Brain microvascular endothelial cell (primary cell): ENCODE results near the gene CSRNP3.
A peak's percentile ranks its signal among the peaks of the same experiment; 100 is the strongest.

Source experiments
- DNase-seq: peaks from one replicate; pipeline ENCODE4 v3.0.0-alpha.2; 2020
- H3K27ac ChIP-seq: fragments of 250-450 bp; sonication (Bioruptor Pico); 2 replicates; pipeline ENCODE4 v1.5.1; 2020; ENCODE audit warnings: mild to moderate bottlenecking, moderate library complexity
- H3K27me3 ChIP-seq: fragments of 250-450 bp; sonication (Bioruptor Pico); replicated peaks from 2 replicates; pipeline ENCODE4 v1.5.1; 2020; ENCODE audit warnings: mild to moderate bottlenecking
- H3K36me3 ChIP-seq: fragments of 250-450 bp; sonication (Bioruptor Pico); replicated peaks from 2 replicates; pipeline ENCODE4 v1.5.1; 2020; ENCODE audit warnings: mild to moderate bottlenecking
- H3K4me3 ChIP-seq: 2 replicates; pipeline ENCODE4 v1.5.1; 2011; ENCODE audit warnings: low read depth, mild to moderate bottlenecking, control low read depth, low read length, moderate library complexity
- in situ Hi-C: cut with HindIII; loops from 2 replicates; pipeline ENCODE4 v1.10.0; 2017; ENCODE audit warnings: low sequenced_read_pairs, low pct_ligation_motif_present
- TF ChIP-seq, protein P1 (sequence below): IDR thresholded peaks from 2 replicates; pipeline ENCODE4 v1.5.1; 2011; ENCODE audit warnings: low read depth, mild to moderate bottlenecking, moderate library complexity, low read length, control low read depth, inconsistent platforms; ENCODE audit errors: missing control alignments

Gene CSRNP3

DNA sequence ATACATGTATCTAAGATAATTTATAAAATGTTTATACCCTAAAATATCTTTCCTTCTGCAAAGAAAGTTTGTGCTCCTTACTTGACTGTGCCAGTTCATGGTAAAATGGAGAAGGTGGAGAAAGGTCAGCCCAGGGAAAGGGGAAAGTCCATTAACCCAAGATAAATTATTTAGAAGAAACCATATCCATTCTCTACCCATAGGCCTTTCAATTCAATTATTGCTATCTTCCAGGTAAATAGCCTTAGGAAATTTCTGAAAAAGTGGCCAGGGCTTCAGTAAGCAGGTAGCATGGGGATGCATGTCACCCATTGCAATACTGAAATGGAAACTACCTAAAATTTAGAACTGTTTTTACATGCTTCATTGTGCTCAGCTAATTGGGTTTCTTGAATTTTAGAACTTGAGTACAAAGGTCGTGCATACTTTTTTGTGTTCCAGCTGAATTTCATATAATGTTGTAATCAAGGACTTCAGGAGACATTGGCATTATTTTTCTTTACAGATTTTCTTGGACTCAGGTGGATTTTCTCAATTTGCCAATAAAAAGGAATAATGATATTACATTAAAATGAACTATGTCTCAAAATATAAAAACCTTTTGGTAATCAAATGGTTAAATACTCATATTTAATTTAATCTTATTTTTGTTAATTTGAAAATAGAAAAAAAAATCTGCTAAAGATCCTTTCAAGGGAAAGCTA is 124.9 kb downstream of the CSRNP3 start:
- Histone ChIP-seq H3K27ac (no peak overlapping the region), H3K36me3 (no peaks in the 10 kb centered on the region), H3K27me3 (no peaks in the 10 kb centered on the region), H3K4me3 (no peak overlapping the region)
- TF ChIP-seq, protein P1, sequence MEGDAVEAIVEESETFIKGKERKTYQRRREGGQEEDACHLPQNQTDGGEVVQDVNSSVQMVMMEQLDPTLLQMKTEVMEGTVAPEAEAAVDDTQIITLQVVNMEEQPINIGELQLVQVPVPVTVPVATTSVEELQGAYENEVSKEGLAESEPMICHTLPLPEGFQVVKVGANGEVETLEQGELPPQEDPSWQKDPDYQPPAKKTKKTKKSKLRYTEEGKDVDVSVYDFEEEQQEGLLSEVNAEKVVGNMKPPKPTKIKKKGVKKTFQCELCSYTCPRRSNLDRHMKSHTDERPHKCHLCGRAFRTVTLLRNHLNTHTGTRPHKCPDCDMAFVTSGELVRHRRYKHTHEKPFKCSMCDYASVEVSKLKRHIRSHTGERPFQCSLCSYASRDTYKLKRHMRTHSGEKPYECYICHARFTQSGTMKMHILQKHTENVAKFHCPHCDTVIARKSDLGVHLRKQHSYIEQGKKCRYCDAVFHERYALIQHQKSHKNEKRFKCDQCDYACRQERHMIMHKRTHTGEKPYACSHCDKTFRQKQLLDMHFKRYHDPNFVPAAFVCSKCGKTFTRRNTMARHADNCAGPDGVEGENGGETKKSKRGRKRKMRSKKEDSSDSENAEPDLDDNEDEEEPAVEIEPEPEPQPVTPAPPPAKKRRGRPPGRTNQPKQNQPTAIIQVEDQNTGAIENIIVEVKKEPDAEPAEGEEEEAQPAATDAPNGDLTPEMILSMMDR, result no peak
- no peak for DNase-seq
- in situ Hi-C loops, result no loop called here

DNA sequence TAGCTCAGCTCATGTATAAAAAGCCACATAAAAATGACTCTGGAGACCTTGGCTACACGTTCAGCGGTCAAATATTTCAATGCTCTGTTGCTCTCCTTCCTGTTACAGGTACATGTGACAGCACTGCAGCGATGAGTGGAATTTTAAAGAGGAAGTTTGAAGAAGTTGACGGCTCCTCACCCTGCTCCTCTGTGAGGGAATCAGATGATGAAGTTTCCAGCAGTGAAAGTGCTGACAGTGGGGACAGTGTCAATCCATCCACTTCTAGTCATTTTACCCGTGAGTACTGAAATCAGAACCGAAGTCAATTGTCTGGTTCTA is 125.4 kb downstream of the CSRNP3 start:
- in situ Hi-C loops, result no loop called here
- Histone ChIP-seq H3K27ac (no peak overlapping the region), H3K36me3 (no peaks in the 10 kb centered on the region), H3K4me3 (no peak overlapping the region), H3K27me3 (no peaks in the 10 kb centered on the region)
- TF ChIP-seq, protein P1, result no peak
- no peak for DNase-seq

DNA sequence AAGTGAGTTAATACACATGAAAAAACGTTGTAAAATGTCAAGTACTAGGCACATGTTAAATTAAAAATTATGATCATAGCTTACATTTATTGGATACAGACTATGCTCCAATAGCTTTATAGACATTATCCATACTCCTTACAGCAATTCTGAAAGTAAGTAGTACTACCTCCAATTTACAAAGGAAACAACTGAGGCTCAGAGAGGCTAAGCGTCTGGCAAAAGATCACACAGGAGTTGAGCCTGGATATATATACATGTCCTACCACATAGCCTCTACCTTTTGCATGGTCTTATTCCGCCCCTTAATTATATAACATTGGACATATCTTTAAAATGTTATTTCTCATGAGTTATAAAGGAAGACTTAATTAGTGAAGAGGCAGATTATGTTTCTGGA is 127.3 kb downstream of the CSRNP3 start:
- TF ChIP-seq, protein P1, result no peak
- in situ Hi-C loops, result no loop called here

DNA sequence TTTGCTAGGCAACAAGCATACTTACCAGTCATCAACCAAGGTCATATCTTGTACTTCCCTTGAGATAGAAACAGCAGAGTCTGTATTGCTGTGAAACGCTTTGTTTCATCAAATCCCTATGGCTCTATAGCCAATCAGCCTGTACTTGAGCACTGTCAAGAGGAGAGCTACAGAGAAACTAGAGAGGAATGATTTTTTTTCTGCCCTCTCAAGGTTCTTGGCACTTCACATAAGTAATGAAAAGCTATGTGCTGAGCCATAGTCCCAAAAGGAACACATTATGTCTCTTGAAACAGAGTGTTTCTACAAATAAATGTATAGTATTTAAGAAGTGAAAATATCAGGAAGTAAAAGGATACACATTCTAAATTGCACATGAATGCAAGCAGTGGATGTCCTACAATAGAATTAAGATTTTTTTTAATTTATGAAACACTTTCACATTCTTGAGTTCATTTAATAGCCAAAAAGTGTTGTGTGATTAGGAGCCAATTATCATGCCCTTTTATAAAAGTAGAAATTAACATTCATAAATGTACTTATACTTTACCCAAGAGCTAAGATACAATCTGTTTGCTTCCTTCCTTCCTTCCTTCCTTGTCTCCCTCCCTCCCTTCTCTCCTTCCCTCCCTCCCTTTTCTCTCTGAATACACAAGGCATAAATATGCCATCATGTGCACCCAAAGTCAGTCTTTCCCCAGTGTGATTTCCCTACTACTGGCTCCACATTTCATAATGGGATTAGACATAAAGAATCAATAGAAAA is 131.8 kb downstream of the CSRNP3 start:
- DNase-seq, result no peak
- in situ Hi-C loops, result no loop called here
- Histone ChIP-seq H3K27ac (no peak overlapping the region), H3K27me3 (no peaks in the 10 kb centered on the region), H3K4me3 (no peak overlapping the region), H3K36me3 (no peaks in the 10 kb centered on the region)
- TF ChIP-seq, protein P1, result no peak

More for the DNA sequence above, 127.3 kb downstream of the CSRNP3 start:
- Histone ChIP-seq H3K36me3 (no peaks in the 10 kb centered on the region), H3K27ac (no peak overlapping the region), H3K27me3 (no peaks in the 10 kb centered on the region), H3K4me3 (no peak overlapping the region)
- DNase-seq, result no peak

DNA sequence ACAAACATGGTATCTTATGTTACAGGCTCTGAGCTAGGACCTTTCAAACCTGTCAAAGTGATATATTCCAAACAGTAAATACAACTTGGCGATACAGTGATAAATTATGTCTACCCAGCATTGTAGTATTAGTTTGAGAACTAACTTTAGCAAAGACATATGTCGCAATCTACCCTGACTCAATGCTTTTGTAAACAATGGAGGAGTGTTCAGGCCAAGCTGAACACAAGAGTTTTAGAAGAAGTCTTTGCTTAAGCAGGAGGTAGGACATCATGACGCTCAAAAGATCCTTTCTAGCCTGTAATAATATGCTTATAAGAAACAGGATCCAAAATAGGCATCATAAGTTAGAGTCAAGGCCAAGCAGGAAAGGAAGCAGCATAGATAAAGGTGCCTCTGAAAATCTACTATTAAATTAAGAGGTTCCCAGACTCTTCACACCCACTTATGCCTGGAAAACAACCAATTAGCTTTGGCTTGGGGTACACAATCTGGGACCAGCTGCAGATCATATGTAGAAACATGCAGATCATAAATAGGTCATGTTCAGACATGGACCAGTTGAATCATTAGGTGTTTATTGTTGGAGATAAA is 132.5 kb downstream of the CSRNP3 start:
- Histone ChIP-seq H3K27ac (no peak overlapping the region), H3K27me3 (no peaks in the 10 kb centered on the region), H3K36me3 (no peaks in the 10 kb centered on the region), H3K4me3 (no peak overlapping the region)
- in situ Hi-C loops, result no loop called here
- TF ChIP-seq, protein P1, result no peak
- peak; percentile 22 for DNase-seq
